SH-SY5Y (cell line): ENCODE data around the gene ZBED2.

Source experiments
- GATA2 ChIP-seq: IDR thresholded peaks from 2 replicates; pipeline ENCODE4 v1.6.1; 2011; ENCODE audit warnings: mild to moderate bottlenecking, low read depth, low read length
- GATA3 ChIP-seq: IDR thresholded peaks from 2 replicates; pipeline ENCODE4 v1.6.1; 2011; ENCODE audit warnings: low read depth, mild to moderate bottlenecking, low read length, moderate library complexity

DNA sequence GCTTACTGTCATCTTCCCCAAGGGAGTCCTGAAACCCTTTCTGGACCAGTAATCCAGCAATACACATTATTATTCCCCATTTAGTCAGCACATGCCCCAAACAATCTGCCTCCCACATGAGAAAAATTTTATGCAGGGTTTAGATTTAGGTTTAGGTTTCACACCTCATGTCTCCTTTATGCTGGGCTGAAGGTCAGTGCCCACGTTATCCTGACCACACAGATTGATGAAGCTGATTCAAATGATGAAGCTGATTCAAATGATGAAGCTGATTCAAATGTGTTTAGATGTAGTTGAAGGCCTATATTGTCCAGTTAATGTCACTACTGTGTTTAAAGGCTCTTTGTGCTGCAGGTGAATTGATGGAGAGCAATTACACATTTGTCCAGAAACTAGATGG, 18.1 kb upstream of the ZBED2 start:
- TF ChIP-seq GATA2 (no peak), GATA3 (no peak)
